PFSK-1 (cell line): ENCODE measurements around the gene NAV2.

Experiments
- SIN3A ChIP-seq: IDR thresholded peaks from 2 replicates; pipeline ENCODE4 v1.6.1; 2012; ENCODE audit warnings: mild to moderate bottlenecking, low read length, moderate library complexity, borderline replicate concordance; ENCODE audit not compliant: insufficient read depth
- TF ChIP-seq, protein P1 (sequence below), 2 experiments: IDR thresholded peaks; 2 replicates each; pipeline versions ENCODE4 v1.6.1 to v1.8.0; 2011 to 2012; ENCODE audit warnings: low read depth in 2 of 2, low read length in 2 of 2, control low read depth in 1 of 2, inconsistent platforms in 1 of 2, mild to moderate bottlenecking in 1 of 2, moderate library complexity in 1 of 2; ENCODE audit not compliant: insufficient read depth in 1 of 2

DNA sequence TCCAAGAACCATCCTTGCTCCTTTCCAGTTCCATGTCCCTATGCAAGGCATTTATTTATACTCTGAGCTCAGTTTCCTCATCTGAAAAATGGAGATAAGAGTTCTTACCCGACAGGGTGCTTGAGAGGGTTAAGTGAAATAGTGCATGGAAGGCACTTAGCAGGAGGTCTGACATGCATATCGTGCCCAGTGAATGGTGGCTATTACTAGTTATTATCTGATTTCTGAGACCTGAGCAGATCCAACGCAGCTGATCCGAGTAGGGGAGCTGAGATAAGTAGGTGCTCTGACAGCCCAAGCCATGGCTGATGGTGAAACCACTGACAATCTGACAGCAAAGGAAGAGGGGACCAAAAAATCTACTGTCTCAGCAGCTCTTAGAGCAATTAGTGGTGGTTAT lies 24.9 kb downstream of the NAV2 start:
- TF ChIP-seq, protein P1, sequence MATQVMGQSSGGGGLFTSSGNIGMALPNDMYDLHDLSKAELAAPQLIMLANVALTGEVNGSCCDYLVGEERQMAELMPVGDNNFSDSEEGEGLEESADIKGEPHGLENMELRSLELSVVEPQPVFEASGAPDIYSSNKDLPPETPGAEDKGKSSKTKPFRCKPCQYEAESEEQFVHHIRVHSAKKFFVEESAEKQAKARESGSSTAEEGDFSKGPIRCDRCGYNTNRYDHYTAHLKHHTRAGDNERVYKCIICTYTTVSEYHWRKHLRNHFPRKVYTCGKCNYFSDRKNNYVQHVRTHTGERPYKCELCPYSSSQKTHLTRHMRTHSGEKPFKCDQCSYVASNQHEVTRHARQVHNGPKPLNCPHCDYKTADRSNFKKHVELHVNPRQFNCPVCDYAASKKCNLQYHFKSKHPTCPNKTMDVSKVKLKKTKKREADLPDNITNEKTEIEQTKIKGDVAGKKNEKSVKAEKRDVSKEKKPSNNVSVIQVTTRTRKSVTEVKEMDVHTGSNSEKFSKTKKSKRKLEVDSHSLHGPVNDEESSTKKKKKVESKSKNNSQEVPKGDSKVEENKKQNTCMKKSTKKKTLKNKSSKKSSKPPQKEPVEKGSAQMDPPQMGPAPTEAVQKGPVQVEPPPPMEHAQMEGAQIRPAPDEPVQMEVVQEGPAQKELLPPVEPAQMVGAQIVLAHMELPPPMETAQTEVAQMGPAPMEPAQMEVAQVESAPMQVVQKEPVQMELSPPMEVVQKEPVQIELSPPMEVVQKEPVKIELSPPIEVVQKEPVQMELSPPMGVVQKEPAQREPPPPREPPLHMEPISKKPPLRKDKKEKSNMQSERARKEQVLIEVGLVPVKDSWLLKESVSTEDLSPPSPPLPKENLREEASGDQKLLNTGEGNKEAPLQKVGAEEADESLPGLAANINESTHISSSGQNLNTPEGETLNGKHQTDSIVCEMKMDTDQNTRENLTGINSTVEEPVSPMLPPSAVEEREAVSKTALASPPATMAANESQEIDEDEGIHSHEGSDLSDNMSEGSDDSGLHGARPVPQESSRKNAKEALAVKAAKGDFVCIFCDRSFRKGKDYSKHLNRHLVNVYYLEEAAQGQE (IDR thresholded peaks at IDR 0.05; ENCODE audit: insufficient read depth in 1 of 2, low read depth in 2 of 2, low read length in 2 of 2) = no peak
- no peak for TF ChIP-seq SIN3A
